ENCODE data around the gene HES3.
"Not testable (repeated sequence)": the region's sequence is repeated elsewhere in the genome, so short reads cannot be mapped to it uniquely, and the experiment has no call there.

Gene HES3

DNA sequence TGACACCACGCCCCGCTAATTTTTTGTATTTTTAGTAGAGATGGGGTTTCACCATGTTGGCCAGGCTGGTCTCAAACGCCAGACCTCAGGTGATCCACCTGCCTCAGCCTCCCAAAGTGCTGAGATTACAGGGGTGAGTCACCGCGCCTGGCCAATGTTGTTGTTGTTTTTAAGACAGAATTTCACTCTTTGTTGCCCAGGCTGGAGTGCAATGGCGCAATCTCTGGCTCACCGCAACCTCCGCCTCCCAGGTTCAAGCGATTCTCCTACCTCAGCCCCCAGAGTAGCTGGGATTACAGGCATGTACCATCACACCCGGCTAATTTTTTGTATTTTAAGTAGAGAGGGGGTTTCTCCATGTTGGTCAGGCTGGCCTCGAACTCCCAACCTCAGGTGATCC, 24.3 kb upstream of the HES3 start:
- not testable (repeated sequence) for DNase-seq

- DNase-seq: no peak
These were observed 23.7 kb upstream of the HES3 start for GRCh38 chr1:6220236-6220635.

- no peak for DNase-seq
These were observed 22.7 kb upstream of the HES3 start for GRCh38 chr1:6221210-6221784.

GRCh38 chr1:6222636-6223035, 21.3 kb upstream of the HES3 start:
- DNase-seq: no peak

GRCh38 chr1:6223617-6224016, 20.4 kb upstream of the HES3 start:
- no peak for DNase-seq

GRCh38 chr1:6224718-6225117, 19.3 kb upstream of the HES3 start:
- no peak for DNase-seq

DNA sequence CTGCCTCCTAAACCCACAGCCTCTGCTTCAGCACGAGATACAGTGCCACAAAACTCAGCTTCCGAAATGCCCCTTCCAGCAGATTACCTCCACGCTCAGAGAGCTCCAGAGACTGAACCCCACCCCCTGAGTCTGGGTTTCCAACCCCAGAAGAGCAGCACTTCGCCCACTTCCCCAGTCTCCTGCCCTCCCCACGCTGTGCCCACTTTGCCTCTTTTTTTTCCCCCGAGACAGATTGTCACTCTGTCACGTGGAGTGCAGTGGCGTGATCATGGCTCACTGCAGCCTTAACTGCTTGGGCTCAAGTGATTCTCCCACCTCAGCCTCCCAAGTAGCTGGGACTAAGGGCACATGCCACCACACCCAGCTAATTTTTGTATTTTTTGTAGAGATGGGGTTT, 18.3 kb upstream of the HES3 start:
- no peak for DNase-seq

GRCh38 chr1:6233376-6233775, 10.6 kb upstream of the HES3 start:
- DNase-seq: no peak

- no peak for DNase-seq
These were observed 9.3 kb upstream of the HES3 start for GRCh38 chr1:6234502-6235295.

DNA sequence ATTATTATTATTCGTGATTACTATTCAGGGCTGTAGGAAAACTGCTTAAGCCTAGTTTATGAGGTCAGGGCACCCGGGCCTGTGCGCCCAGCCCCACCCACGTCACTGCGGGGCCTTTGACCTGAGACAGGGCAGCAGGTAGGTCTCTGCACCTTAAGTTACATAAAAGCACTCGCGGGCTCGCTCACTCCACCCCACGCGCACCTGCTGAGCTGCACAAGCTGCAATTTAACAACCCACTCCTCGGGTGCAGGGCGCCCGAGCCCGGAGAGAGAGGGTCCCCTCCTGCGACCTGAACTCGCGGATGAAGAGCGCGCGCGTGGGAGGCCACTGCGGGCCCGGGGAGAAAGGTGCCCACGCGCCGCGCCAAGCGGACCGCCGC, 8.7 kb upstream of the HES3 start:
- no peak for DNase-seq

GRCh38 chr1:6237093-6237492, 6.9 kb upstream of the HES3 start:
- DNase-seq: no peak

DNA sequence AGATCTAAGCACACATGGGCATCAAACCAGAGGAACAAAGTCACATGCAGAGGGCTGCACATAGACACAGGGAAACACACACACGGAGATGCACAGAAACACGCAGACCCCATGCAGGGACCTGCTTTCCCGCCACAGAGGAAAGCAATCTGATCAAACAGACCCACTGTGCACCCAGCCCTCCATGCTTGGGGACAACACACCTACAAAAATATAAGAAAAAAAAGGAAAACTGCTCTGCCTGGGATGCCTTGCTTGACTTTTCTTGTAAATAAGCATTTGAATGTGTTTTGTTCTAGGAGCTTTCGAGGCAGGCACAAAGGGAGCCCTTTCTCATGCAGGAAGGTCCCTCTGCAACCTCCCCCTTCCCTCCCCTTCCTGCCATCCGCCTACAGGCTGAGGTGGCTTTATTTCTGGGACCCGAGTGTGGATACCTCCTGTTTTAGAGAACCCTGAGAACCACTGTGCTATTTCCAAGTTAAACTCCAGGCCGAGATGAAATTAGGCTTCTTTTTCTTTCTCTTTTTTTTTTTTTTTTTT, 4.7 kb upstream of the HES3 start:
- no peak for DNase-seq

DNA sequence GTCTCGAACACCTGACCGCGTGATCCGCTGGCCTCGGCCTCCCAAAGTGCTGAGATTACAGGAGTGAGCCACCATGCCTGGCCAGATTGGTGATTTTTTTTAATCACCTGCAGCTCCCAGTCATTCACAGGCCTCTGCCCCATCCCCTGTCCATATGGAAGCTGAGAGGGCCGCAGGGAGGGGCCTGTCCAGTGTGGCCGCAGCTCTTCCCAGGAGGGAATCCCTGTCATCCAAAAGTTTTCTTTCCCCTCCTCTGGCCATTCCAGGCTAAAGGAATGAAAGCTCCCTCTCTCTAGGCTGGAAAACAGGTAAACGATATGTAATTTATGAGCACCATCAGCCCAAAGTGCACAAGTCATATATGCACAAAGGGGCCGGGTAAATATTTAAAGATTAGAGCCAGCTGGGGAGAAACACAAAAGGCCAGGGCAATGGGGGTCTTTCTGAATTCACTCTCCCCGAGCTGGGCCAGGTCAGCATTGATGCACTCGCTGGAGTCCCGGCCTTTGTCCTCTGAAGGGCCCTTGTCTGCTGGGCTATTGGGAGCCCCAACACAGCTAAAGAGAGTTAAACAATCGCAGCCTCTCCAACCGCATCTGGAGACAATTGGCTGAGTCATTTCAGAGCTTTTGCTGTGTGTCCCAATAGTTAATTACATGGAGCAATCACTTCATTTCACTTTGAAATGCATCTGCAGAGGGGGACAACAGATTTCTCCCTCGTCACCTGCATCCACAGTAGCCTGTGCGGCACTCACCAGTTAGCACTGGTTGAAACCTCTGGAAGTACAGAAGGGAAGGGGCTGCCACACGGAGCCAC, 3.8 kb upstream of the HES3 start:
- no peak for DNase-seq

DNA sequence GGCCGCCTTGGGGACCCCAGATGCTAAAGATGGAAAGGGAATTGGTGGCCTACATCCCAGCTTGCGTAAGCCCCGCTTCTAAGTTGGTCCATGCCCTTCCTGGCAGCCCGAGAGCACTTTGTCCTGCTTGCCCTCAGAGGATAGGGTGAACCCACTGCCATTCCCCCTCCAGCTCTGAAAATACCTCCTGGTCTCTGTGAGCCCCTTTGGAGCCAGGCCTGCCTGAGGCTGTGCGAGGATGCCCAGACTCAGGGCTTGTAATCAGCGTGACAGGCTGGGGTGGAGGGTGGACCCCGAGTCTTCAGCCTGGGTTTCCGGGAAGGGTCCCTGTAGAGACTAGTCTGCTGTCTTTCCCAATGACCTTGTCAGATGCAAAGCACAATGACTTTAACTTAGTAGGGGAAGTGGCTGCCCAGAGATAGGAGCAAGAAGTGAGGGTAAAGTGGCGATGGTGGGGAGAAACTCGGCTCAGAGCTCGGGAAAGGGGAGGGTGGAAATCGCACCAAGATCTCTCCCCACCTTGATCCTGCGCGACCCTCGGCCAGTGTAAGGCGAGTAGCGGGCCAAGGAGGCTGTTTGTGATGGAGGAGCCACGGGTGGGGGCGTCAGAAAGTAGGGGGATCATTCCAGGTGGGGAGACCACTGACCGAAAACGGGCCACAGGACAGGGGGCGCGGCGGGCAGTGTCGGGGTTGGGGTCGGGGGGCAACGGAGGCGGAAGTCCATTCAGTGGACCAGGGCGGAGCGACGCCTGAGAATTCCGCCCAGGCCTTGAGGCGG, 2.7 kb upstream of the HES3 start:
- DNase-seq: no peak

GRCh38 chr1:6241887-6242740, 1.9 kb upstream of the HES3 start:
- no peak for DNase-seq

- no peak for DNase-seq
These were observed 735 bp upstream of the HES3 start for GRCh38 chr1:6243053-6243834.

DNA sequence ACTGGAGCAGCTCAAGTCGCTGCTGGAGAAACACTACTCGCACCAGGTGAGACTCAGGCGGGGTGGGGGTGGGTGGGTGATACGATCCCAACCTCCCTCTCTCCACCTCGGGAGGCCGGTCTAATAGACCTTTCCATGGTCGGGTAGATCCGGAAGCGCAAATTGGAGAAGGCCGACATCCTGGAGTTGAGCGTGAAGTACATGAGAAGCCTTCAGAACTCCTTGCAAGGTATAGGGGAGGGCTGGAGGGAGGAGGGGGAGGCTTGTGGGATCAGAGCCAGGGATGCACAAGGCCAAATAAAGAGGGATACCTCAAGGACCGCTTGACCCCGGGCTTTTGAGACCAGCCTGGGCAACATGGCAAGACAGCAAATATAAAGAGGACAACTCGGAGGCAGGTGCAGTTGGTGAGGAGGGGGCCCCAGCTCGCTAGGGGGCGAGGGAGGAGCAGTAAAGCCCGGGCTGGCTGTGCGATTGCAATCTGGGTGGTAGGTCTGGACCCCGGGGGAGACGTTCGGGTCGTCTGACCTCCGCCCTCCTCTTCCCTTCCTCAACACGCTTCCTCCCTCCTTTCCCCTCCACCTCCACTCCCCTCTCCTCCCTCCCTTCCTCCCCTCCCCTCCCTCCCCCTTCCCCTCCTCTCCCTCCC, 546 bp downstream of the HES3 start:
- DNase-seq: no peak

DNA sequence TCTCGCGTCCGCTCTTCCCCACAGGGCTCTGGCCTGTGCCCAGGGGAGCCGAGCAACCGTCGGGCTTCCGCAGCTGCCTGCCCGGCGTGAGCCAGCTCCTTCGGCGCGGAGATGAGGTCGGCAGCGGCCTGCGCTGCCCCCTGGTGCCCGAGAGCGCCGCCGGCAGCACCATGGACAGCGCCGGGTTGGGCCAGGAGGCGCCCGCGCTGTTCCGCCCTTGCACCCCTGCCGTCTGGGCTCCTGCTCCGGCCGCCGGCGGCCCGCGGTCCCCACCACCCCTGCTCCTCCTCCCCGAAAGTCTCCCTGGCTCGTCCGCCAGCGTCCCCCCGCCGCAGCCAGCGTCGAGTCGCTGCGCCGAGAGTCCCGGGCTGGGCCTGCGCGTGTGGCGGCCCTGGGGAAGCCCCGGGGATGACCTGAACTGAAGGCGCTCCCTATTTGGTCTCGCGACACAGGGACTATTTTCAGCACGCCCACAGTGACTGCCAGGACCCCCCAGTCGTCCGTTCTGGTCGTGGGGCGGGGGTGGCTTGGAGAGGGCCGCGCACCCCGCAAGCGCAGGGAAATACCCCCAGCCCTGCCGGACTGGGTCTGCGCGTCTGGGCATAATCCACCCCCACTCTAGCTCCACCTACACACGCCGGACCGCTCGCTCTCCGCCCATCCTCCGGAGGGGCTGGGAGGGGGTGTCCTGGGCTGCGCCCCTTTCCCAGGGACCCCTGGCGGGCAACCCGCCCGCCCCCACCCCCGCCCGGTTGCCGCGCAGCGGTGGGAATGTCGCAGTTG, 1.3 kb downstream of the HES3 start:
- peak; percentile 64 for DNase-seq

GRCh38 chr1:6245869-6246496, 2.0 kb downstream of the HES3 start:
- DNase-seq: no peak

All from activated CD4-positive, alpha-beta T cell treated with anti-CD3 and anti-CD28 coated beads for 1 hour (primary cell).